Suprapubic skin (tissue), 4 donors: Measurements from ENCODE around the gene FOXJ1. TPM values are rescaled to one million over a fixed set of nuclear protein-coding genes. Genes with fewer than 3 reads are reported as not detected.

Source experiments
- DNase-seq, 2 donors: peaks; one replicate each; pipeline ENCODE4 v3.0.0-alpha.2; 2019; ENCODE audit warnings: low spot score in 2 of 2
- H3K27ac ChIP-seq: fragments of 200-600 bp; sonication (generic); one replicate; pipeline ENCODE4 v1.5.1; 2019
- H3K27me3 ChIP-seq: fragments of 200-600 bp; sonication (generic); one replicate; pipeline ENCODE4 v1.5.1; 2019
- H3K36me3 ChIP-seq: fragments of 200-600 bp; sonication (generic); one replicate; pipeline ENCODE4 v1.5.1; 2019
- H3K4me1 ChIP-seq: fragments of 200-600 bp; sonication (generic); one replicate; pipeline ENCODE4 v1.5.1; 2019
- H3K4me3 ChIP-seq: fragments of 200-600 bp; sonication (generic); one replicate; pipeline ENCODE4 v1.5.1; 2019; ENCODE audit warnings: mild to moderate bottlenecking
- H3K9me3 ChIP-seq: fragments of 200-600 bp; sonication (generic); one replicate; pipeline ENCODE4 v1.5.1; 2019
- EP300 ChIP-seq: sonication (generic); formaldehyde crosslinking; IDR thresholded peaks from one replicate; pipeline ENCODE4 v1.6.1; 2017; ENCODE audit warnings: antibody characterized with exemption
- POLR2A ChIP-seq, 2 donors: fragments of 450-650 bp; IDR thresholded peaks; one replicate each; pipeline ENCODE4 v1.6.1; 2017; ENCODE audit warnings: antibody characterized with exemption in 2 of 2, mild to moderate bottlenecking in 2 of 2, moderate library complexity in 2 of 2
- POLR2AphosphoS5 ChIP-seq, 3 donors: sonication (generic); formaldehyde crosslinking; IDR thresholded peaks; one replicate each; pipeline ENCODE4 v1.6.1; 2017; ENCODE audit warnings: antibody characterized with exemption in 3 of 3
- WGBS: methylation state at CpG from one replicate; pipeline ENCODE4 v1.1.5; 2018; 5-methylcytosine and 5-hydroxymethylcytosine counted together
- total RNA-seq, 4 donors: library from RNA; depleted of rRNA; stranded (reverse); fragments of >200 nt; gene quantifications; one replicate each; pipeline ENCODE4 v1.1.0, GENCODE V29; 2016
- TF ChIP-seq, protein P1 (sequence below), 2 donors: fragments of 200-600 bp in 1 of 2; fragments of 450-650 bp in 1 of 2; sonication (generic) in 1 of 2; IDR thresholded peaks; one replicate each; pipeline ENCODE4 v1.5.1; 2016 to 2019; ENCODE audit warnings: antibody characterized with exemption in 2 of 2, mild to moderate bottlenecking in 1 of 2, moderate library complexity in 1 of 2

Gene FOXJ1
- total RNA-seq, 4 donors from 2014 or later = 2.1 to 3.6 (median 2.9) TPM

DNA sequence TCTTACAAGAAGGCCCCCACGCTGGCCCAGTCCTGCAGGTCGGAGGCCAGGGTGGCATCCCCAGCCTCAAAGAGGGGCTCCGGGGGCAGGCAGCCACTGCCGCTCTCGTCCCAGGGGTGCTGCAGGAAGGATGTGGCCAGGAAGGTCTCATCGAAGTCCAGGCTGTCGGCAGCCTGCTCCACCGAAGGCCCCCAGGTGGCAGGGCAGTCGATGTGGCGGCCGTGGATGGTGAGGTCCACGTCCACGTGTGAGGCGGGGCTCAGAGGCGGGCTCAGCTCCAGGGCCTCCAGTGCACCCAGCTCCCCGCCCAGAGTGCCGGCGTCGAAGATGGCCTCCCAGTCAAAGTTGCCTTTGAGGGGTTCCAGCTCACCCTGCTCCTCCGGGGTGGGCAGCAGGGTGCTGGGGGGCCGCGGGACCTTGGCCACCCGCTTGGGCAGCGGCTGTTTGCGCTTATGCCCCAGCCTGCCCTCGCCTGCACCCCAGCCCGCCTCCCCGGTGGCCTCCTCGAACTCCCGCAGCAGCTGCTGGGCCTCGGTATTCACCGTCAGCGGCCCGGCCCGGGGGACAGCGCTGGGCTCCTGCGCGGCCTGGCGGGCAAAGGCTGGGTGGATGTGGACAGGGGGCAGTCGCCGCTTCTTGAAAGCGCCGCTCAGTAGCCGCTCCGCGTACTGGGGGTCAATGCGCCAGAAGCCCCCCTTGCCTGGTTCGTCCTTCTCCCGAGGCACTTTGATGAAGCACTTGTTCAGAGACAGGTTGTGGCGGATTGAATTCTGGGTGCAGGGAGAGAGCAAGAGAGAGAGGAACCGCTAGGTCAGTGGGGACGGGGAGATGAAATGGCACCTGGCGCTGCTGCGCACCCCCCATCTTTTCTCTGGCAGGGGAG lies 3.5 kb downstream of the FOXJ1 start:
- Histone ChIP-seq H3K27ac (no peak overlapping the region), H3K4me1 (peaks cover 36% of the 10 kb centered on the region), H3K27me3 (peaks cover 65% of the 10 kb centered on the region), H3K4me3 (no peak overlapping the region), H3K9me3 (no peaks in the 10 kb centered on the region), H3K36me3 (no peaks in the 10 kb centered on the region)
- no peak for DNase-seq
- WGBS = 81% methylated on average over 19 of the region's 54 CpGs
- TF ChIP-seq POLR2AphosphoS5 (IDR thresholded peaks at IDR 0.05) (no peak), EP300 (no peak), POLR2A (IDR thresholded peaks at IDR 0.05) (no peak)
- TF ChIP-seq, protein P1, sequence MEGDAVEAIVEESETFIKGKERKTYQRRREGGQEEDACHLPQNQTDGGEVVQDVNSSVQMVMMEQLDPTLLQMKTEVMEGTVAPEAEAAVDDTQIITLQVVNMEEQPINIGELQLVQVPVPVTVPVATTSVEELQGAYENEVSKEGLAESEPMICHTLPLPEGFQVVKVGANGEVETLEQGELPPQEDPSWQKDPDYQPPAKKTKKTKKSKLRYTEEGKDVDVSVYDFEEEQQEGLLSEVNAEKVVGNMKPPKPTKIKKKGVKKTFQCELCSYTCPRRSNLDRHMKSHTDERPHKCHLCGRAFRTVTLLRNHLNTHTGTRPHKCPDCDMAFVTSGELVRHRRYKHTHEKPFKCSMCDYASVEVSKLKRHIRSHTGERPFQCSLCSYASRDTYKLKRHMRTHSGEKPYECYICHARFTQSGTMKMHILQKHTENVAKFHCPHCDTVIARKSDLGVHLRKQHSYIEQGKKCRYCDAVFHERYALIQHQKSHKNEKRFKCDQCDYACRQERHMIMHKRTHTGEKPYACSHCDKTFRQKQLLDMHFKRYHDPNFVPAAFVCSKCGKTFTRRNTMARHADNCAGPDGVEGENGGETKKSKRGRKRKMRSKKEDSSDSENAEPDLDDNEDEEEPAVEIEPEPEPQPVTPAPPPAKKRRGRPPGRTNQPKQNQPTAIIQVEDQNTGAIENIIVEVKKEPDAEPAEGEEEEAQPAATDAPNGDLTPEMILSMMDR (IDR thresholded peaks at IDR 0.05) = no peak

GRCh38 chr17:76137001-76137350 lies 4.1 kb downstream of the FOXJ1 start:
- H3K4me3 ChIP-seq = no peak overlapping the region
- H3K27me3 ChIP-seq = peaks cover 71% of the 10 kb centered on the region
- no peaks in the 10 kb centered on the region for H3K9me3 ChIP-seq
- H3K27ac ChIP-seq = no peak overlapping the region
- 86% methylated on average over 5 of the region's 7 CpGs for WGBS
- H3K36me3 ChIP-seq = no peaks in the 10 kb centered on the region
- peaks cover 39% of the 10 kb centered on the region for H3K4me1 ChIP-seq
- no peak for DNase-seq
- TF ChIP-seq EP300 (no peak), POLR2AphosphoS5 (IDR thresholded peaks at IDR 0.05) (no peak), POLR2A (IDR thresholded peaks at IDR 0.05) (no peak)
- TF ChIP-seq, protein P1 (IDR thresholded peaks at IDR 0.05) = no peak

- H3K4me1 ChIP-seq = peaks cover 34% of the 10 kb centered on the region
Observed at GRCh38 chr17:76136276-76137000, 4.6 kb downstream of the FOXJ1 start.

DNA sequence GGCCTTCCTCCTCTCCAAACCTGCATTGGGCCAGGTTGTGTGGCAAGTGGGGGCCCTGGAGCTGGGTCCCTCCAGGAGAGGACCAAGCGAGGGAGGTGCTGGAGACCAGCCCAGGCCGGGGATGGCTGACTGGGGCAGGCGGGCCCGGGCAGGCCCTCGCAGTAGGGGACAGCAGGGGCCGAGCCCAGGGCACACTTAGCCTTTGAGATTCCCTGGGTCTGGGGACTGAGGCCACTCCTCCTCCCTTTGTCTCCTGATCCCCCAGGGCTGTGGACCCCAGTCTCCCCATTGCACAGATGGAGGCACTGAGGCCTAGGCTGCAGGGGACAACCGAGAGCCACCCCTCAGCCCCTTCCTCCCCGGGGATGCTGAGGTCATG lies 5.2 kb downstream of the FOXJ1 start:
- Histone ChIP-seq H3K27me3 (peaks cover 82% of the 10 kb centered on the region), H3K36me3 (no peaks in the 10 kb centered on the region), H3K4me3 (no peak overlapping the region), H3K27ac (no peak overlapping the region), H3K9me3 (no peaks in the 10 kb centered on the region), H3K4me1 (peaks cover 28% of the 10 kb centered on the region)
- WGBS = 42% methylated on average over 2 of the region's 8 CpGs
- TF ChIP-seq POLR2AphosphoS5 (IDR thresholded peaks at IDR 0.05) (no peak), POLR2A (IDR thresholded peaks at IDR 0.05) (no peak), EP300 (no peak)
- TF ChIP-seq, protein P1 (IDR thresholded peaks at IDR 0.05) = no peak
- no peak for DNase-seq

More at GRCh38 chr17:76136276-76137000, 4.6 kb downstream of the FOXJ1 start:
- H3K27me3 ChIP-seq = peaks cover 77% of the 10 kb centered on the region
- H3K36me3 ChIP-seq = no peaks in the 10 kb centered on the region
- no peak overlapping the region for H3K4me3 ChIP-seq
- no peak for TF ChIP-seq EP300
- TF ChIP-seq, protein P1 (IDR thresholded peaks at IDR 0.05) = no peak
- no peak for TF ChIP-seq POLR2A (IDR thresholded peaks at IDR 0.05)
- no peak for TF ChIP-seq POLR2AphosphoS5 (IDR thresholded peaks at IDR 0.05)
- 67% methylated on average over 15 of the region's 16 CpGs for WGBS
- no peaks in the 10 kb centered on the region for H3K9me3 ChIP-seq
- no peak overlapping the region for H3K27ac ChIP-seq
- no peak for DNase-seq
